HPDE6-E6E7 (cell line): Measurements from ENCODE around the gene SIPA1L3.

Source experiments
- DNase-seq: peaks from one replicate; pipeline ENCODE4 v3.0.0; 2011; ENCODE audit warnings: missing footprints; ENCODE audit errors: extremely low spot score

Gene SIPA1L3

GRCh38 chr19:37999309-38000213 is 92.6 kb downstream of the SIPA1L3 start:
- DNase-seq: no peak

GRCh38 chr19:38001158-38001781 is 94.3 kb downstream of the SIPA1L3 start:
- DNase-seq: no peak

DNA sequence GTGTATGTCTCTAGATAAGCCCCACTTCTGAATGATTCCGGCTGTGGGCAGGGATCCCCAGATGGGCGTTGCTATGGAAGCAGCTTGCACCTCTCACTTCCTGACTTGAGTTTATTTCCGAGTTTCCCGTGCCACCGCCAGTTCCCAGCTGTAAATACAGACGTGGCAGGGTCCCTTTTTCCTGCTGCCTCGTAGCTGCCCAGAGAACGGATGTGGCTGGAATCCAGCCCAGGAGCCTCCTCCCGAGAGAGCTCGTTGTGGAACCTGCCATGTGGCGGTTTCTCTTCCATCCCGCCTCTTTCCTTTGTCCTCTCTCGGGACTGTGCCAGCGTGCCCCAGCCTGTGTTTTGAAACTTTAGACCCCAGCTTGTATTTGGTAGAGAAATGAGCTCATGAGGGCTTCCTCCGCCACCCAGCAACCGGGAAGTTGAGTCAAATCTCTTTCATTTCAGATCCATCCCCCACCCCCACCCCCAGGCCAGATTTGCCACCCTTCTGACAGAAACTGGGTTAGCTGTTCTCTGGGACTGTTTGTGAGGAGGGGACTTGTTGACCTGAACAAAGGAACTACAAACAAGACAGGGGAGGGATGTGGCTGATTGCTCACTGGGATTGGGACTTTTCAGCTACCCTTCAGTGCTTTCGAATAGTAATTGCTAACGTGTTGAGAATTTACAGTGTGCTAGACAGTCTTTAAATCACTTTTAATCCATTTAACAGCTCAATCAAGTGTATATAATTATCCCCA is 96.6 kb downstream of the SIPA1L3 start:
- no peak for DNase-seq

DNA sequence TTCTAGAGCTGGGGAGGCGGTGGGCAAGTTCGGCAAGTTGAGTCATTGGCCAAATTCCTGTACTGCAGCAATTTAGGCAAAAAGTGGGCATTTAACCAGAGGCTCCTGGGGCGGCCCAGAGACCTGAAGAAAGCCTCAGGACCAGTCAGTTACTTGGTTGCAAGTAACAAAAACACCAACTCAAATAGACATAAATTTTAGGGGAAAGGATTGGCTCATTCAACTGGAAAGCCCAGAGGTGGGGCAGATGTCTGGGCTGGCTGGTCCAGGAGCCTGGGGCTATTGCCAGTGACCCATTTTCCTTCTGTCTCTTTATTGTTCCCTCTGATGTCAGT is 97.1 kb downstream of the SIPA1L3 start:
- no peak for DNase-seq

DNA sequence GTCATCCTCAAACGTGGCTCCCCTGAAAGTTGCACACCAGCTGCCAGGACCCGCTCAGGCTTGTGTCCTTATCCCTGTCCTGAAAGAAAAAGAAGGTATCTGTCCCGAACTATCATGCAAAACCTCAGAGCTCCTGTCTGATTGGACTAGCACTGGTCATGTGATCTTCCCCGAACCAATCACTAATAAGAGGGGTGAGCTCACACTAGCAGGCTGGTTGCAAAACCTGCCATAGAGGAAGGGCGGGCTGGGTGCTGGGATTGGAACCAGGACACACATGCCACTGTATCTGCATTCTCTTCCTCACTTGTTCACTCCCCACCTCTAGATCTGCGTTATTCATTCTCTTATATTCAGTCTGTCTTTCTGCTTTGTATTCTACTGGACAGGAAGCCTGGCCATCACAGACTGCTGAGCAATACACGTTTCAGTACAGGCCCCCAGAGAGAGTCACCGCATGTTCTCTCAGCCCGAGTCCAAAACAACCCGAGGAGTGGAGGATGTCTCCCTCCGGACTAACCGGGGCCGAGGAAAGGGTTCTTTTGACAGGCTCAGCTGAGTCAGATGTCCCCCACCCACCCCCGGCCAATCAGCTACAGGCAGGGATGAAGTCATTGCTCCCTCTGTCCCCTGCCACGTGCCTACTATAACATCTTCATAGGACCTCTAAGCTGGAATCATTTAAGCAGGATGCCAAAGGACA is 97.7 kb downstream of the SIPA1L3 start:
- DNase-seq: peak; percentile 91

DNA sequence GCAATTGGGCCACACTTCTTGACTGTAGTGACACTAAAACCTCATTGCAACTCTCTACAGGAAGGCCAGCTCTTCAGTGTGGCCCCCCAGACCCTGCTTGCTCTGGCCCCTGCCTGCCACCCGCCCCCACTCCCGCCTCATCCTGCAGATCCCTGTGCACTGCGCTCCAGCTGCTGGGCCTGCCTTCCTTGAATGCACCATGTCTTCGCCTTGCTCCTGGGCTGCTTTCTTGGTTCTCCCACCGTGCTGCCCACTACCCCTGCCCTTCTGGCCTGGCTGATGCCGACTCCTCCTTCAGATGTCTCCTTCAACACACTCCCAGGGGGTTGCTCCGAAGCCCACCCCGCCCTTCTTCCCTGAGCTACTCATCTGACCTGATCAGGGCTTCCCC is 98.2 kb downstream of the SIPA1L3 start:
- DNase-seq: no peak

GRCh38 chr19:38006361-38007045 is 99.5 kb downstream of the SIPA1L3 start:
- no peak for DNase-seq

DNA sequence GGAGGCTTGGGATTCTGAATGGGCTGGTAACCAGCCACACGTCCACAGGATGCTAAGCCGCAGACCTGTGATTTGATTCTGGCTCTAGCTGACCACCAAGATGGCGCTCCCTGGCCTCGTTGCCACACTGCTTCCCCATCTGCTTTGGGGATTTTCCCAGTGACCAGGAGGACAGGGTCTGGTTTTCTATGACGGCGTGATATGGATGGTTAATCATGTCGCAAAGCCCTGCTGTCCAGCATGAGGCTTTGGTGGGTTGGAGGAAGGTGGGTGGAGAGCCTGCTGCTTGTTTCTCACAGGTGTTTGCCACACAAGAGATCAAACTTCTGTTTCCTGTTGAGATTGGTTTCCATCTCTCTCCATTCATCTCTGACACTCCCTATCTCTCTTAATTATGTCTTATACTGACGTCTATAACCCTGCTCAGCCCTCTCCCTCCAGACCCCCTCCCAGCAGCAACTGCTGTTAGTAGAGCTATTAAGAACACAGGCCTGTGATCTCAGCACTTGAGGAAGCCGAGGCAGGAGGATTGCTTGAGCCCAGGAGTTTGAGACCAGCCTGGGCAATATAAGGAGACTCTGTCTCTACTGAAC is 102.7 kb downstream of the SIPA1L3 start:
- DNase-seq: no peak

GRCh38 chr19:38011426-38011825 is 104.4 kb downstream of the SIPA1L3 start:
- DNase-seq: no peak

GRCh38 chr19:38012290-38012689 is 105.3 kb downstream of the SIPA1L3 start:
- DNase-seq: no peak

- no peak for DNase-seq
Measured at GRCh38 chr19:38012944-38013343, 105.9 kb downstream of the SIPA1L3 start.

DNA sequence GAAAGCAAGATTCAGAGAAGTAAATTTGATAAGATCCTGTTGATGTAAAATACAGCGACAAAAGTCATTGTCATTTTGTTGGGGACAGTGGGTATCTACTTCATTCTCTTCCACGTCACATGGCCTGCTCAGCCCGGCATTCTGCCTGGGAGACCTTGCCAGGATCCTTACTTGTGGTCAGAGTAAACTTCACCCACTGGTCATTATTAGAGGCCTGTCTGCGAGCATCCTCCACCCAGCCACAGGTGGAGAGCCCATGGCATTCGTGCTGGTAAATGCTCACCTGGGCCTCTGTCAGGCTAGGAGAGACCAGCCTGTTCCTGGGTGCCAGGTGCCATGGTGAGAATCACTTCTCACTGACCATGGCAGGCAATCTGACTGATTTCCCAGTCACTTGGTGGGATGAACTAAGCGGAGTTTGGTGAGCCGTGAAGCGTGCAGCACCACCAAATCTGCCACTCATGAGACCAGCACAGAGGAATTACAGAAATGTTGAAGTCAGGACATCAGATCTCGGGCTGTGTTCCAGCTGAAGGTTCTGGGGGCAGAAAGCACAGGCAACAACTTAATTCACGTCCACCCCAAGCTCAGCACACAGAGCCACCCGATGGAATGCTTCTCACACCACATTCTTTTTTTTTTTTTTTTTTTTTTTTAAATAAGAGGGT is 107.0 kb downstream of the SIPA1L3 start:
- no peak for DNase-seq

- peak; percentile 47 for DNase-seq
Measured at GRCh38 chr19:38015216-38015615, 108.2 kb downstream of the SIPA1L3 start.

DNA sequence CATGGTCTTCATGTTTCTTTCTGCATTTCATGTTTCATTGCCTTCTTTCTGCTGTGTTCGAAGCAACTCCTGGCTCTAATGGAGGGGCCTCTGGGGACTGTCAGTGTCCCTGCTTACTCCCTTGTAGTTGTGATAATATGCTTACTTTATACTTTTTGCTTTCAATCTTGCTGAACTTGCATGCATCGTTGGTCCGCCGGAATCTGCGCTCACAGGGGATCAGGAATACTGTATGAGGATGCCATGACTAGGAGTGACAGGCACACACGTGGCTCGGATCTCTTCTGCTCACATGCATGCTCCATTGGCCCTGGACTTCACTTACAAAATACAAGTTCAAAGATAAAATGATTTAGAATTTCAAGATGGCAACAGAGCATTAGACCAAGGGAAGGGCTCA is 108.8 kb downstream of the SIPA1L3 start:
- DNase-seq: no peak

DNA sequence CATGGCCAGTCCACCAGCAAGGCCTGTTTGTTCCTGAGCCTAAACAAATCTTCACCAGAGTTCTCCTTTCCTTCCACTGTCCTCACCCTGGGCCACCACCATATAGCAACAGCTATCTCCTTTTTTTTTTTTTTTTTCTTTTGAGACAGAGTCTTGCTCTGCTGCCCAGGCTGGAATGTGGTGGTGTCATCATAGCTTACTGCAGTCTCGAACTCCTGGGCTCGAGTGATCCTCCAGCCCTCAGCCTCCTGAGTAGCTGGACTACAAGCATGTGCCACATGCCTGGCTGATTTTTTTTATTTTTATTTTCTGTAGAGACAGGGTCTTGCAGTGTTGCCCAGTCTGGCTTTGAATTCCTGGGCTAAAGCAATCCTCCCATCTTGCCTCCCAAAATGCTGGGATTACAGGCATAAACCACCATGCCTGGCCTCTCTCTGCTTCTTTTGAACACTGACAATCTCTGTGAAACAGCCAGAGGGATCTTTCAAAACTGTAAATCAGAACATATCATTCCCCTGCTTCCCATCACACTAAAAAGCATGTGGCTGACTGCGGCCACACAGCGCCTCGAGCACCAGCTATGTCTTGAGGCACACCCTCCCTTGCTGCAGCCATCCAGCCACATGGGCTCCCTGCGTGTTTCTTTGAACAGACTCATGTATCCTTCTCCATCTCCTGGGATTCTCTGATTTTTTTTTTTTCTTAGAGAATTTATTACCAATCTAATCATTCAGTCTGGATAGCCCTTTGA is 110.6 kb downstream of the SIPA1L3 start:
- no peak for DNase-seq

GRCh38 chr19:38018694-38019395 is 111.8 kb downstream of the SIPA1L3 start:
- no peak for DNase-seq

GRCh38 chr19:38019396-38019724 is 112.4 kb downstream of the SIPA1L3 start:
- DNase-seq: no peak

DNA sequence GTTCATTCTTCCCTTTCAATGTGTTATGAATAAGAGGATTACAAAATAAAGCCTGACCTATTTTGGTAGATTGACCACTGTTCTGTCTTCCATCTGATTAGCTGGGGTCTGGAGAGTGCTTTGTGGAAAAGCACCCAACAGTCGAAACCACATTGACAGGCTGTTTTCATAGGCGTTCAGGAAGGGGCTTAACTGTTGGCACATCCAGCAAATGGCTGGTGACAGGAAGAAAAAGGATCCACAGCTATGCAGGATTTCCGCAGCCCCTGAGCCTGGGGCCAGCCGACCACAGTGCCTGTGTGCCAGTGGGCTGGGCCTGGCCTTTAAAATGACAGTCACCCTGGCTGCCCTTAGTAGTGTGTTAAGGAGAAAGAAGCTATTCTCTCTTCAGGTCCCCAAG is 113.3 kb downstream of the SIPA1L3 start:
- no peak for DNase-seq

GRCh38 chr19:38021352-38021751 is 114.3 kb downstream of the SIPA1L3 start:
- DNase-seq: no peak
